ENCODE results near the gene GNG2.

- TF ChIP-seq CTCF (IDR thresholded peaks at IDR 0.05) (no peak), POLR2AphosphoS5 (IDR thresholded peaks at IDR 0.05) (no peak), POLR2A (IDR thresholded peaks at IDR 0.05) (no peak)
These were observed 550 bp downstream of the GNG2 start for GRCh38 chr14:51860825-51861499.
